Cortex of kidney (tissue), 1 donor: Measurements from ENCODE around the gene SVIL.

Experiments used
- DNase-seq: peaks from one replicate; lab custom pipeline; 2025; lab: John Stamatoyannopoulos, UW

Gene SVIL

GRCh38 chr10:29415876-29416275, 218.9 kb downstream of the SVIL start:
- DNase-seq, result no peak

DNA sequence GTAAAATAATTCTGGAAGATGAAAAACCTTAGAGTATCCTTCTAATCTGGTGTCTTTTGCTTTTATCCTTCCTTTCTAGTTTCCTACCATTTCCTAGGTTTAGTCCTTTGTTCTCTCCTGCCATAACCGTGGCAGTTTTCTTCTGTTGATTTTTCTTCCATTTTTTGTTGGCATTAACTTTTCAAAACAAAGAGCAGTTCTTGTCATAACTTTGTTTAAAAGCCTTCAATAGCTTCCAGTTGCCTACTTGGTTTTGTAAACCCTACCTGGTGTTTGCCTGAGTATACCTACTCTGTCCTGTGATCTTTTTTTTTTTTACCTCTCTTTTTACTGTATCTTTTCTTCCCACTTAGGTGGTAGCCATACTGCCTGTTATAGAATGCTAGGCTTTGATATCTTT, 220.3 kb downstream of the SVIL start:
- DNase-seq, result no peak

DNA sequence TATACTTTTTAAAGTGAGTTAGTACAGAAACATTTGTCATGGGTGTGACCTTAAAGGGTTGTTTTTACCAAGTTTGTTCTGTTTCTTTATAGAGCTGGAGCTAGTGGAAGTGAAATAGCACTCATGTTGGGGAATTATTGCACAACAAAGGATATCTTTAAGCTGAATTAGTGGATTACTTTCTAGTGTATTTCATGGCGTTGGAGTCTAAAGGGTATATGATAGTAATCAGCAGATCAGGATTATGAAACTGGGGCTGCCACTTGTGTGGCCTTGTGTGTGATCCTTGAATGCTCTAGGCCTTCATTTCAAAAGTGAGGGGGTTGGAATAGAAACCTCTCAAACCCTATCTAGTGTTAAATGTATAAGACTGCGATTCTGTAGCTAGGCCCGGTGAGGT, 222.3 kb downstream of the SVIL start:
- DNase-seq, result no peak

GRCh38 chr10:29411666-29412315, 223.0 kb downstream of the SVIL start:
- DNase-seq, result no peak

GRCh38 chr10:29409241-29410054, 225.3 kb downstream of the SVIL start:
- DNase-seq, result peak; percentile 72

GRCh38 chr10:29408847-29409240, 225.9 kb downstream of the SVIL start:
- DNase-seq, result no peak
